HG03159 (cell line): Measurements from ENCODE around the gene CABS1.

Experiments
- ATAC-seq: cut with Tn5 transposase; IDR thresholded peaks from one replicate; pipeline ENCODE4 v1.9.1; 2021; ENCODE audit warnings: mild to moderate bottlenecking, moderate library complexity; ENCODE audit not compliant: unreplicated experiment

The CABS1 gene

GRCh38 chr4:70334681-70335080, at the start of gene CABS1:
Gene CABS1 (plus strand): TSS chr4:70334981. CDS start chr4:70335040, 59 bp downstream.
- no peak for ATAC-seq

DNA sequence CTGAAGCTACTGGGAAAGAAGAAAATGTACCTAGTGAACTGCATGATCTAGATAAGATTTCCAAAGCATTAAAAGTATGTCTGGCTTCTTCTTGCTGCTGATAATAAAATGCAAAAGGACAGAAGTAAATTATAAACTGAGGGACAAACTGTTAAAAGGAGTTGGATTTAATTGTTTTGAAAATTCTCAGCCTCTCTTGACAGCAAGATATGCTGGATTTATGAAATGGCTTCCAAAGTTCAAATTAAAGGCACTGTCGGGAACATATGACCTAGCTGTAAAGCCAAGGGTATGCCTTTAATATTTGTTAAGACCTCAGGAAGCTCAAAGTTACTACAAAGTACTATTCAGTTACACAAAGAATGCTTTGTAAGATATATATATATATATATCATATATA, 46.1 kb upstream of the CABS1 start:
- no peak for ATAC-seq

- ATAC-seq, result no peak
Measured at GRCh38 chr4:70291341-70291740, 43.4 kb upstream of the CABS1 start.

GRCh38 chr4:70297576-70297975, 37.2 kb upstream of the CABS1 start:
- ATAC-seq, result no peak

DNA sequence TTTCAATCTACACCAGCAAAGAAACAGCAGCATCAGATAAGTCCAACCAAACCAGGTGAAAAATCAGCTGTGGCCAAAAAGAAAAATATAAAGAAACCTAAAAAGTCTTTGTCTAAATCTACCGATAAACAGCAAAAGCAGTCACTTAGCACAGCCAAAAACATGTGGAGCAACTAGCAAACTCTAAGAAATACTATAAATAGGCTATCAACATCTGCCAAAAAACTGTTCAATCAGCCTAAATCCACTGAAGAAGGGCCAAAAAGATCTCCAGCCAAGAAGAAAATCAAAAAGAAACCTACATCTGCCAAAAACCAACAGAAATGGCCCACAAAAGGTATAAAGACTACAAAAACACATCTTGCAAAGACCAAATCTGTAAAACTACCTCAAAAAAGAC, 36.7 kb upstream of the CABS1 start:
- ATAC-seq, result no peak

GRCh38 chr4:70299643-70300042, 35.1 kb upstream of the CABS1 start:
- ATAC-seq, result no peak

GRCh38 chr4:70300215-70300614, 34.6 kb upstream of the CABS1 start:
- no peak for ATAC-seq

DNA sequence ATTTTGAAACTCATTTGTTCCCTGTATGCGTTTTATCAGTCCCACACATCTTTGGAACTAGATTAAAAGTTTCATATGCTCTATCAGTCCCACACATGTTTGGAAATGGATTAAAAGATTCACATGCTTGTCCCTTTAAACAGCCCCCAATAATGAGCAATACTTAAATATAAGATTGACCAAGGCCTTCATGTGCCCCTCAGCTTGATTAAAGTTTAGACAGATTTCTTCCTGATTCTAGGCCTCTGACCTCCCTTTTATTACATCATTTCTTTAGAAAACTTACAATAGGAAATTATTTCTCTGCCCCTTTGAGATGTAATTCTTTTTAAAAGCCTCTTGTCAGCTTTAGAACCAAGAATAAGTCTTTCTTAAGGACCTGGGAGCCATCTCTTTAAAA, 31.7 kb upstream of the CABS1 start:
- ATAC-seq, result no peak

GRCh38 chr4:70305601-70306000, 29.2 kb upstream of the CABS1 start:
- no peak for ATAC-seq

DNA sequence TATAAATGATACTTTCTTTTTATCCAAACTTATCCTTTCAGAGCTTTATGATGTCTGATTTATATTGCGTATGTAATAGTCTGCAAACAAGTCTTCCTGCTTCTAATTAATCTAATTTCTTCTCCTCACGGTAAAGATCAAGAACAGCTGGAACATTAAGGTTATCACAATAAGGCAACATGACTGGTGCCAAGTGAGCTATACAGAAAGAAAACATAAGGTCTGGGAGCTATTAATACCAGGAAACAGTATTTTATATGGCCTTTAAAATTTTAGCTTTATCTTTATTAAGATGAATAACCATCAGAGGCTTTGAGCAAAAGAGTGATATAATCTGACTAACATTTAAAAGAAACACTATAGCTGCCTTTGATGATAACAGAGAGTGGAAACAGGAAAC, 28.7 kb upstream of the CABS1 start:
- ATAC-seq, result no peak

- ATAC-seq, result no peak
Measured at GRCh38 chr4:70313736-70314135, 21.0 kb upstream of the CABS1 start.

DNA sequence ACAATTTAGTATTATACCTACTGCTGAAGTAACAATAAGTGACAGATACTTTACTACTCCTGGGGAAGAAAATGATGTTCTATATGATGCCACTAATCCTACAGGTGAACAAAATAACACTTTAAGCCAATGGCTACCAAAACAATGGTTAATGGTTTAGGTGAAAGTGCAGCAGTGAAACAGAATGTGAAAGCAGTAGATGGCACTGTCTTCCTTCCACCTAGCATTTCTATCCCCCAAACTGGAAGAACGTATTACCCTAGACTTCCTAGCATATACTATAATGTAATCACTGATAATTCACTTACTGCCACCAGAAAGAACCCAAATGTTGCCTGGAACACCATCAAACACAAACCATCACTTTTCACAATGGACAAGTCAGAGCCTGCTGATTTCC, 18.9 kb upstream of the CABS1 start:
- ATAC-seq, result peak; percentile 76

DNA sequence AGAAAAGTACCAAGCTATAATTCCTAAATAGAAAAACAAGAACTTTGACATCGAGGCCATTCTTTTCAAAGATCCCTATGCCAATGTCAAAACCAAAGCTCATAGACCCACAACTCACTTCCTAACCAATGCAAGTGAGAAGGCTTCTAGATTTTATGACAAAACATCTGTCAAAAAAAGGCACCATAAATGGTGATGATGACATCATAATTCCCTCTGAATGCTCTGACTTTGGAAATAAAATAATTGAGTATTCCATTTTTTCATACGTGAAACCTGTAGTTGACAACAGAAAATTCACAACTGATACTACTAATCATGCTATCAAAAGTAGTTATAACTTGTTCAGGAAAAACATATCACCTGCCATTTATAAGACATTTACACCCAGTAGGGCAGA, 8.7 kb upstream of the CABS1 start:
- ATAC-seq, result no peak

DNA sequence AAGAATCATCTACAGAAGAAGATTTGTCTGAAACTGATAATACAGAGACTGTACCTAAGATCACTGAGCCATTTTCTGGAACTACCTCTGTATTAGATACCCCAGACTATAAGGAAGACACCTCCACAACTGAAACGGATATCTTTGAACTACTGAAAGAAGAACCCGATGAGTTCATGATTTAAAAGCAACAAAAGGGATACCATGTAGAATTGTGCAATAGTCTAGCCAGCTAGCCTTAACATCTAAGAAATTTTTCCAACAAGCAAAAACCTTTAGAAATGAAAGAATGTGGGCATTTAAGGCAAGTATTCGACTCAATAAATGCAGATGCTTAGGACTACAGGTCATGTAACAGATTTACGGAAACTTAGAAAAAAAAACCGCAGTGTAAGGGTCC, 1.3 kb downstream of the CABS1 start:
- ATAC-seq, result no peak

- ATAC-seq, result no peak
Measured at GRCh38 chr4:70337886-70338420, 3.2 kb downstream of the CABS1 start.

DNA sequence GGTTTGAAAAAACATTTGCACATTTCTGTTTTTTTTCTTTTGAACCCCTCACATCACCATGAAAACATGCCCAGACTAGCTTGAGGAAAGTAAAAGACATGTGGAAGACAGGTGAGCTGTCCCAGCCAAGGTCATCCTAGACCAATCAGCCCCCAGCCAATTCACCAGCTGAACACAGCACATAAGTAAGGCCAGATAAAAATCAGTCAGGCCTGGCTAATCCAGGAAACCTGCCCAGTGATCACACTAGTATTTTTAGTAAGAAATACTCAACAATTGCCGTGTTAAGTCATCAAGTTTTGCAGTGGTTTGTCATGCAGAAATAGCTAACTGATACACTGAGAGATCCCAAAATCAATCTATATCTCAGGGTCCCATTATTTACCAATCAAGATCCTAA, 21.4 kb downstream of the CABS1 start:
- ATAC-seq, result no peak

GRCh38 chr4:70359115-70359661, 24.4 kb downstream of the CABS1 start:
- ATAC-seq, result no peak

- ATAC-seq, result no peak
Measured at GRCh38 chr4:70360460-70360859, 25.7 kb downstream of the CABS1 start, which contains the start of gene SMR3A. Gene SMR3A (plus strand): TSS chr4:70360760. CDS start chr4:70362116, 1,356 bp downstream.

DNA sequence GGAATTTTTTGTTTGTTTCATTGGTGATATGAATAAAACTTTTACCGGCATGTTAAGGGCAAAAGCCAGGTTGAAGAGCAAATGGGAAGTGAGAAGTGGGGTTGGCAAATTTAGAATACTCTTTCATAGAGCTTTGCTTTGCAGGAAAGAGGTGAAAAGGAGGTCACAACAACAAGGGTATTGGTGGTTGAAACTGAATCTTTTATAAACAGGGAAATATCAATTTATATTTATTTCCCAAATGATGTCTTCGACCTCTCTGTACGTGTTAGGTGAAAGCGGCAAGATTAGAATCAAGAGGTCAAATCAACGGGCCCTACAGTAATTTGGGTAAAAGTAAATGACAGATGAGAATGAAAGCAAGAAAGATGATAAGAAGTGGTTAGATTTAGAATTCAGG, 29.2 kb downstream of the CABS1 start:
- peak; percentile 62 for ATAC-seq

DNA sequence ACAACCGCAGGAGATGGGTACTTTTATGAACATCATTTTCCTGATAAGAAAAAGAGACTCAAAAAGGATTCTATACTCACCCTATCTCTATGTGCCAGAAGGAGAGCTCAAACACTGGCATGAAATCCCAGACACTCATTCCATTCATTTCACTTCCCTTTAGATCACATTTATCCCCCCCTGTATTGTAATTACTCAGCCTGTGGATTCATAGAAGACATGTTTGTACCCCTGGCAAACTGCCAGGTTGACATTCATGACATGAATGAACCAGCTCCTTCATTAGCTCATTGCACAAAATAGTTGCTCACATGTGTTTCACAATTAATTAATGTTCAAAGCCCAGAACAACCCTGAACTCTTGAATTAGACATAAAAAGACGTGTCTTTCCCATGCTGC, 30.7 kb downstream of the CABS1 start:
- ATAC-seq, result peak; percentile 35

DNA sequence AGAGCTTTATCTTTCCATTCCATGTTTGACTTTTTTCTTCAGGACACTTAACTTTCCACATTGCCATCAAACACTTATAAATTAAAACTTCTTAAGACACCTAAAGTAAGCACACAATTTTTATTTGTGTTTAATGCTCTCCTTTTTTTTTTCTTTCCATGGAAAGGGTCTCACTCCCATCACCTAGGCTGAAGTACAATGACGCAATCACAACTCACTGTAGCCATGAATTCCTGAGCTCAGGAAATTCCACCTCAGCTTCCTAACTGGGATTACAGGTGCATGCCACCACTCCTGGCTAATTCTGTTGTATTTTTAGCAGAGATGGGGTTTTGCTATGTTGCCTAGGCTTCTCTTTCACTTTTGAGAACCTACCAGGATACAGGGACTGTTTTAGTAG, 33.0 kb downstream of the CABS1 start:
- ATAC-seq, result no peak

GRCh38 chr4:70371987-70372386, 37.2 kb downstream of the CABS1 start:
- ATAC-seq, result no peak

- no peak for ATAC-seq
Measured at GRCh38 chr4:70372760-70373159, 38.0 kb downstream of the CABS1 start.
